ENCODE measurements around the gene ARL16.

GRCh38 chr17:81644976-81645952, 38.3 kb downstream of the ARL16 start:
- TF ChIP-seq YY1 (IDR thresholded peaks at IDR 0.05; ENCODE audit: low read depth) (no peak), NFIC (IDR thresholded peaks at IDR 0.05; ENCODE audit: borderline replicate concordance) (no peak), IRF3 (IDR thresholded peaks at IDR 0.05; ENCODE audit: low read depth, low read length) (no peak), RFX5 (IDR thresholded peaks at IDR 0.05; ENCODE audit: low read length) (no peak), JUND (IDR thresholded peaks at IDR 0.05) (no peak), RCOR1 (IDR thresholded peaks at IDR 0.05; ENCODE audit: low read length) (no peak), ELF1 (IDR thresholded peaks at IDR 0.05) (no peak), EZH2phosphoT487 (IDR thresholded peaks at IDR 0.05; ENCODE audit: borderline replicate concordance, low read depth) (no peak), CTCF (IDR thresholded peaks at IDR 0.05) (no peak), SIN3A (IDR thresholded peaks at IDR 0.05; ENCODE audit: borderline replicate concordance, low read depth, low read length) (no peak), MXI1 (IDR thresholded peaks at IDR 0.05; ENCODE audit: low read depth, low read length) (no peak)
